K562 (cell line): ENCODE data around the gene SLC38A10. TPM values are rescaled to one million over a fixed set of nuclear protein-coding genes. Genes with fewer than 3 reads are reported as not detected.

Experiments used
- ASH1L ChIP-seq: fragments of 450-650 bp; IDR thresholded peaks from 2 replicates; pipeline ENCODE4 v1.6.1; 2018; ENCODE audit warnings: borderline replicate concordance, mild to moderate bottlenecking, low read depth; ENCODE audit not compliant: partially characterized antibody
- CREM ChIP-seq: IDR thresholded peaks from 2 replicates; pipeline ENCODE4 v1.6.1; 2014; ENCODE audit warnings: antibody characterized with exemption, low read depth
- ELF4 ChIP-seq: fragments of 450-650 bp; formaldehyde crosslinking; IDR thresholded peaks from 2 replicates; pipeline ENCODE4 v1.4.0; 2022; ENCODE audit warnings: missing genetic modification characterization
- JUN ChIP-seq, 2 experiments: sonication (generic) in 1 of 2; formaldehyde crosslinking in 1 of 2; IDR thresholded peaks; 2 replicates each; pipeline versions ENCODE4 v1.6.1 to v1.8.0; 2012 to 2022; ENCODE audit warnings: borderline replicate concordance in 2 of 2, mild to moderate bottlenecking in 2 of 2, improper control_type of control experiment in 1 of 2, low read depth in 1 of 2, low read length in 1 of 2, missing genetic modification reagents in 1 of 2
- LCOR ChIP-seq: sonication (generic); formaldehyde crosslinking; IDR thresholded peaks from 2 replicates; pipeline ENCODE4 v1.8.0; 2022; ENCODE audit warnings: mild to moderate bottlenecking, missing genetic modification reagents
- ZNF79 ChIP-seq: fragments of 250-450 bp; sonication (Bioruptor Pico); IDR thresholded peaks from 2 replicates; pipeline ENCODE4 v1.4.0; 2020; ENCODE audit warnings: low read depth, mild to moderate bottlenecking, moderate library complexity
- polyA plus RNA-seq, 8 experiments: library from polyadenylated mRNA; depleted of rRNA in 4 of 8; stranded (reverse) in 5 of 8; unstranded in 3 of 8; fragments of >200 nt; fragmentation: Nextera tagmentation in 2 of 8; fragmentation: Illumina TruSeq in 1 of 8; extraction: Ambion mirVana in 2 of 8; extraction: Trizol in 1 of 8; gene quantifications; 2 replicates each; pipeline versions ENCODE4 v1.2.1 to v1.2.3, GENCODE V29; 2011 to 2014; ENCODE audit warnings: inconsistent platforms in 1 of 8, missing spikeins in 1 of 8
- total RNA-seq, 7 experiments: library from RNA; depleted of rRNA in 6 of 7; stranded (reverse); fragments of >200 nt in 6 of 7; fragmentation: Illumina TruSeq in 2 of 7; extraction: Trizol in 2 of 7; gene quantifications; 2 replicates each; pipeline versions ENCODE4 v1.2.1 to v1.2.3, GENCODE V29; 2011 to 2021; ENCODE audit warnings: low replicate concordance in 1 of 7
- TF ChIP-seq, protein P1 (sequence below): sonication (generic); formaldehyde crosslinking; IDR thresholded peaks from 2 replicates; pipeline ENCODE4 v1.8.0; 2023; ENCODE audit warnings: missing genetic modification reagents, mild to moderate bottlenecking, borderline replicate concordance
- TF ChIP-seq, protein P2 (sequence below): fragments of 450-650 bp; IDR thresholded peaks from 2 replicates; pipeline ENCODE4 v1.6.1; 2018; ENCODE audit not compliant: partially characterized antibody
- TF ChIP-seq, protein P3 (sequence below), 3 experiments: fragments of 200-800 bp in 1 of 3; fragments of 250-450 bp in 1 of 3; fragments of 450-650 bp in 1 of 3; sonication (Bioruptor Pico) in 1 of 3; sonication (Bioruptor generic) in 1 of 3; formaldehyde crosslinking in 1 of 3; IDR thresholded peaks; 2 replicates each; pipeline versions ENCODE4 v1.6.1 to v1.8.0; 2016 to 2022; ENCODE audit warnings: mild to moderate bottlenecking in 2 of 3, missing genetic modification characterization in 2 of 3, missing compliant biosample characterization in 1 of 3, moderate library complexity in 1 of 3

The SLC38A10 gene
- total and polyA plus RNA-seq, 9 of the 15 experiments (the other 6 are each of a cell fraction or from before 2014, with no cell fraction given), result 0.45 to 54.2 (median 13.8) TPM

DNA sequence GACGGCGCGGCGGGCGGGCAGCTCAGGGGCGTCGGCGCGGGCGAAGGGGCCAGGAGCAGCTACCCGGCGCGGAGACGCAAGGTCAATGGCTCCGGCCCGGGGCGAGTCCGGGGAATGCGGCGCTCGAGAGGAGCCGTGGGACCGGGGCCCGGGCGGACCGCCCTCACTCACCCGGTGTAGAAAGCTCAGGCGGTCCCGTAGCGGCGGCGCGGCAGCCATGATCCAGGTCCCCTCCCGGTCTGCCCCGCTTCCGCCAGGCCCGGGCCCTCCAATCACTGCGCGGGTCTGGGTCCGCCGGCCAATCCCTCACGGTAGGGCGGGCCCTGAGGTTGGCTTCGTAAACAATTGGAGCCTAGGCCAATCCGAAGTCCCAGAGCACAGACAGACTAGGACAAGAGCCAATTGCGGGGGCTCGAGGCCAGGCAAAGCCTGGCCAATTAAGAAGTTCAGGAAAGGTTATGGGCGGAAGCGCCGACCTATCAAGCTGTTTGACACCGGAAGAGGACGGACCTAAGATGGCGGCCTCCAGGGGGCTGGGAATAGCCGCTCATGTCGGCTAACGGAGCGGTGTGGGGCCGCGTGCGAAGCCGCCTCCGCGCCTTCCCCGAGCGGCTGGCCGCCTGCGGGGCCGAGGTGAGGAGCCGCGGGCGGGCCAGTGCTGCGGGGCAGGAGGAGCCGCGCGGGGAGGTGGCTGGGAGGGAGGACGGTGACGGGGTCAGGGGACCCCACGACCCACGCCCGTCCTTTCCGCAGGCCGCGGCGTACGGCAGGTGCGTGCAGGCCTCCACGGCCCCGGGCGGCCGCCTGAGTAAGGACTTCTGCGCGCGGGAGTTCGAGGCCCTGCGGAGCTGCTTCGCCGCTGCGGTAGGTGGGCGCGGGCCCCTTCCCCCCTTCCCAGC lies 56.0 kb downstream of the SLC38A10 start, which contains the start of the genes NDUFAF8 and TEPSIN (continued):
- TF ChIP-seq, protein P1, sequence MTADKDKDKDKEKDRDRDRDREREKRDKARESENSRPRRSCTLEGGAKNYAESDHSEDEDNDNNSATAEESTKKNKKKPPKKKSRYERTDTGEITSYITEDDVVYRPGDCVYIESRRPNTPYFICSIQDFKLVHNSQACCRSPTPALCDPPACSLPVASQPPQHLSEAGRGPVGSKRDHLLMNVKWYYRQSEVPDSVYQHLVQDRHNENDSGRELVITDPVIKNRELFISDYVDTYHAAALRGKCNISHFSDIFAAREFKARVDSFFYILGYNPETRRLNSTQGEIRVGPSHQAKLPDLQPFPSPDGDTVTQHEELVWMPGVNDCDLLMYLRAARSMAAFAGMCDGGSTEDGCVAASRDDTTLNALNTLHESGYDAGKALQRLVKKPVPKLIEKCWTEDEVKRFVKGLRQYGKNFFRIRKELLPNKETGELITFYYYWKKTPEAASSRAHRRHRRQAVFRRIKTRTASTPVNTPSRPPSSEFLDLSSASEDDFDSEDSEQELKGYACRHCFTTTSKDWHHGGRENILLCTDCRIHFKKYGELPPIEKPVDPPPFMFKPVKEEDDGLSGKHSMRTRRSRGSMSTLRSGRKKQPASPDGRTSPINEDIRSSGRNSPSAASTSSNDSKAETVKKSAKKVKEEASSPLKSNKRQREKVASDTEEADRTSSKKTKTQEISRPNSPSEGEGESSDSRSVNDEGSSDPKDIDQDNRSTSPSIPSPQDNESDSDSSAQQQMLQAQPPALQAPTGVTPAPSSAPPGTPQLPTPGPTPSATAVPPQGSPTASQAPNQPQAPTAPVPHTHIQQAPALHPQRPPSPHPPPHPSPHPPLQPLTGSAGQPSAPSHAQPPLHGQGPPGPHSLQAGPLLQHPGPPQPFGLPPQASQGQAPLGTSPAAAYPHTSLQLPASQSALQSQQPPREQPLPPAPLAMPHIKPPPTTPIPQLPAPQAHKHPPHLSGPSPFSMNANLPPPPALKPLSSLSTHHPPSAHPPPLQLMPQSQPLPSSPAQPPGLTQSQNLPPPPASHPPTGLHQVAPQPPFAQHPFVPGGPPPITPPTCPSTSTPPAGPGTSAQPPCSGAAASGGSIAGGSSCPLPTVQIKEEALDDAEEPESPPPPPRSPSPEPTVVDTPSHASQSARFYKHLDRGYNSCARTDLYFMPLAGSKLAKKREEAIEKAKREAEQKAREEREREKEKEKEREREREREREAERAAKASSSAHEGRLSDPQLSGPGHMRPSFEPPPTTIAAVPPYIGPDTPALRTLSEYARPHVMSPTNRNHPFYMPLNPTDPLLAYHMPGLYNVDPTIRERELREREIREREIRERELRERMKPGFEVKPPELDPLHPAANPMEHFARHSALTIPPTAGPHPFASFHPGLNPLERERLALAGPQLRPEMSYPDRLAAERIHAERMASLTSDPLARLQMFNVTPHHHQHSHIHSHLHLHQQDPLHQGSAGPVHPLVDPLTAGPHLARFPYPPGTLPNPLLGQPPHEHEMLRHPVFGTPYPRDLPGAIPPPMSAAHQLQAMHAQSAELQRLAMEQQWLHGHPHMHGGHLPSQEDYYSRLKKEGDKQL (CRISPR knock-in tag), result no peak
- TF ChIP-seq, protein P2, sequence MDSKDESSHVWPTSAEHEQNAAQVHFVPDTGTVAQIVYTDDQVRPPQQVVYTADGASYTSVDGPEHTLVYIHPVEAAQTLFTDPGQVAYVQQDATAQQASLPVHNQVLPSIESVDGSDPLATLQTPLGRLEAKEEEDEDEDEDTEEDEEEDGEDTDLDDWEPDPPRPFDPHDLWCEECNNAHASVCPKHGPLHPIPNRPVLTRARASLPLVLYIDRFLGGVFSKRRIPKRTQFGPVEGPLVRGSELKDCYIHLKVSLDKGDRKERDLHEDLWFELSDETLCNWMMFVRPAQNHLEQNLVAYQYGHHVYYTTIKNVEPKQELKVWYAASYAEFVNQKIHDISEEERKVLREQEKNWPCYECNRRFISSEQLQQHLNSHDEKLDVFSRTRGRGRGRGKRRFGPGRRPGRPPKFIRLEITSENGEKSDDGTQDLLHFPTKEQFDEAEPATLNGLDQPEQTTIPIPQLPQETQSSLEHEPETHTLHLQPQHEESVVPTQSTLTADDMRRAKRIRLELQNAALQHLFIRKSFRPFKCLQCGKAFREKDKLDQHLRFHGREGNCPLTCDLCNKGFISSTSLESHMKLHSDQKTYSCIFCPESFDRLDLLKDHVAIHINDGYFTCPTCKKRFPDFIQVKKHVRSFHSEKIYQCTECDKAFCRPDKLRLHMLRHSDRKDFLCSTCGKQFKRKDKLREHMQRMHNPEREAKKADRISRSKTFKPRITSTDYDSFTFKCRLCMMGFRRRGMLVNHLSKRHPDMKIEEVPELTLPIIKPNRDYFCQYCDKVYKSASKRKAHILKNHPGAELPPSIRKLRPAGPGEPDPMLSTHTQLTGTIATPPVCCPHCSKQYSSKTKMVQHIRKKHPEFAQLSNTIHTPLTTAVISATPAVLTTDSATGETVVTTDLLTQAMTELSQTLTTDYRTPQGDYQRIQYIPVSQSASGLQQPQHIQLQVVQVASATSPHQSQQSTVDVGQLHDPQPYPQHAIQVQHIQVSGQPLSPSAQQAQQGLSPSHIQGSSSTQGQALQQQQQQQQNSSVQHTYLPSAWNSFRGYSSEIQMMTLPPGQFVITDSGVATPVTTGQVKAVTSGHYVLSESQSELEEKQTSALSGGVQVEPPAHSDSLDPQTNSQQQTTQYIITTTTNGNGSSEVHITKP, result no peak
- 0 out of 2 replicates have a peak, but pooled peaks have one; percentile 40 for TF ChIP-seq LCOR
- no peak for TF ChIP-seq ZNF79 (CRISPR knock-in tag)
- peak; percentile 100 for TF ChIP-seq ASH1L
- TF ChIP-seq ELF4, result peak; percentile 6; the same call in 1 of the 2 replicates
- peak; percentile 78 for TF ChIP-seq CREM
- TF ChIP-seq, protein P3, sequence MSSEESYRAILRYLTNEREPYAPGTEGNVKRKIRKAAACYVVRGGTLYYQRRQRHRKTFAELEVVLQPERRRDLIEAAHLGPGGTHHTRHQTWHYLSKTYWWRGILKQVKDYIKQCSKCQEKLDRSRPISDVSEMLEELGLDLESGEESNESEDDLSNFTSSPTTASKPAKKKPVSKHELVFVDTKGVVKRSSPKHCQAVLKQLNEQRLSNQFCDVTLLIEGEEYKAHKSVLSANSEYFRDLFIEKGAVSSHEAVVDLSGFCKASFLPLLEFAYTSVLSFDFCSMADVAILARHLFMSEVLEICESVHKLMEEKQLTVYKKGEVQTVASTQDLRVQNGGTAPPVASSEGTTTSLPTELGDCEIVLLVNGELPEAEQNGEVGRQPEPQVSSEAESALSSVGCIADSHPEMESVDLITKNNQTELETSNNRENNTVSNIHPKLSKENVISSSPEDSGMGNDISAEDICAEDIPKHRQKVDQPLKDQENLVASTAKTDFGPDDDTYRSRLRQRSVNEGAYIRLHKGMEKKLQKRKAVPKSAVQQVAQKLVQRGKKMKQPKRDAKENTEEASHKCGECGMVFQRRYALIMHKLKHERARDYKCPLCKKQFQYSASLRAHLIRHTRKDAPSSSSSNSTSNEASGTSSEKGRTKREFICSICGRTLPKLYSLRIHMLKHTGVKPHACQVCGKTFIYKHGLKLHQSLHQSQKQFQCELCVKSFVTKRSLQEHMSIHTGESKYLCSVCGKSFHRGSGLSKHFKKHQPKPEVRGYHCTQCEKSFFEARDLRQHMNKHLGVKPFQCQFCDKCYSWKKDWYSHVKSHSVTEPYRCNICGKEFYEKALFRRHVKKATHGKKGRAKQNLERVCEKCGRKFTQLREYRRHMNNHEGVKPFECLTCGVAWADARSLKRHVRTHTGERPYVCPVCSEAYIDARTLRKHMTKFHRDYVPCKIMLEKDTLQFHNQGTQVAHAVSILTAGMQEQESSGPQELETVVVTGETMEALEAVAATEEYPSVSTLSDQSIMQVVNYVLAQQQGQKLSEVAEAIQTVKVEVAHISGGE (CRISPR knock-in tag; IDR thresholded peaks at IDR 0.05), result peak in 1 of 3 experiments; percentile 25; a peak in 2 of 6 replicates
- TF ChIP-seq JUN (IDR thresholded peaks at IDR 0.05; ENCODE audit: borderline replicate concordance, low read depth, low read length), result peak; percentile 9; the same call in 1 of the 2 replicates
- no peak for TF ChIP-seq JUN (CRISPR knock-in tag; IDR thresholded peaks at IDR 0.05; ENCODE audit: borderline replicate concordance)
